UCSD-AML1 (cell line): Measurements from ENCODE around the gene MRPL43.
"Not testable (repeated sequence)": the region's sequence is repeated elsewhere in the genome, so short reads cannot be mapped to it uniquely, and the experiment has no call there.

Experiments
- DNase-seq: peaks from one replicate; lab custom pipeline; 2025; ENCODE audit not compliant: unreplicated experiment; lab: John Stamatoyannopoulos, UW

The MRPL43 gene

GRCh38 chr10:100983868-100984671 lies 3.2 kb downstream of the MRPL43 start:
- DNase-seq = no peak

GRCh38 chr10:100982916-100983830 lies 4.1 kb downstream of the MRPL43 start:
- DNase-seq = no peak

- no peak for DNase-seq
These were observed 6.0 kb downstream of the MRPL43 start for GRCh38 chr10:100981178-100981772.

DNA sequence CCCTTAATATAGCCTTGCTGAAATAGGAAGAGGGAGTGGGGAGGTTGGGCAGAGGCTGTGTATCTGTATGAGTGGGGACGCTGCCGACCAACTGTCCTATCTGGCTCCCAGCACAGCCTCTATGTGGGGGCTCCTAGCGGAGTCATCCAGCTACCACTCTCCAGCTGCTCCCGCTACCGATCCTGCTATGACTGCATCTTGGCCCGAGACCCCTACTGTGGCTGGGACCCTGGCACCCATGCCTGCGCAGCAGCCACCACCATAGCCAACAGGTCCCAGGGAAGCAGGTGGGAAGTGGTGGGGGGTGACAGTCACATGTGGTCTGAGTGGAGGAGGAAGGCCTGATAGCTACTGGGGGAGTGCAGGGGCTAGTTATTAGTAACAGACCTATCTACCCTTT lies 6.6 kb downstream of the MRPL43 start:
- DNase-seq = no peak

DNA sequence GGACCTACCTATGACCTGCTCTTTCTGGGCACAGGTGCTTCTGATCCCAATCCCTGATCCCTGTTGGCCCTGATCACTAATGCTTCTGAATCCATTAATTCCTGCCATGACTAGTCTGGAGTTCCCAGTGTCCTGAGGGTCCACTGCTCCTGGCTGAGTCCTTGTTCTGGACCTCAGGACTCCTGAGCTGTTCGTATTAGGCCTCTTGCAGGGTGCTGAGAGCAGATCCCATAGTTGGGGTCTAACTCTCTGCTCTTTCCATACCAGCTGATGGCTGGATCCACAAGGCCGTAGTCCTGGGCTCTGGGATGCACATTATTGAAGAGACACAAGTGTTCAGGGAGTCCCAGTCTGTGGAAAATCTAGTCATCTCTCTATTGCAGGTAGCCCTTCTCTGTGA lies 7.0 kb downstream of the MRPL43 start:
- DNase-seq = no peak

GRCh38 chr10:100979791-100980272 lies 7.5 kb downstream of the MRPL43 start:
- DNase-seq = no peak

GRCh38 chr10:100978901-100979195 lies 8.4 kb downstream of the MRPL43 start:
- DNase-seq = no peak

DNA sequence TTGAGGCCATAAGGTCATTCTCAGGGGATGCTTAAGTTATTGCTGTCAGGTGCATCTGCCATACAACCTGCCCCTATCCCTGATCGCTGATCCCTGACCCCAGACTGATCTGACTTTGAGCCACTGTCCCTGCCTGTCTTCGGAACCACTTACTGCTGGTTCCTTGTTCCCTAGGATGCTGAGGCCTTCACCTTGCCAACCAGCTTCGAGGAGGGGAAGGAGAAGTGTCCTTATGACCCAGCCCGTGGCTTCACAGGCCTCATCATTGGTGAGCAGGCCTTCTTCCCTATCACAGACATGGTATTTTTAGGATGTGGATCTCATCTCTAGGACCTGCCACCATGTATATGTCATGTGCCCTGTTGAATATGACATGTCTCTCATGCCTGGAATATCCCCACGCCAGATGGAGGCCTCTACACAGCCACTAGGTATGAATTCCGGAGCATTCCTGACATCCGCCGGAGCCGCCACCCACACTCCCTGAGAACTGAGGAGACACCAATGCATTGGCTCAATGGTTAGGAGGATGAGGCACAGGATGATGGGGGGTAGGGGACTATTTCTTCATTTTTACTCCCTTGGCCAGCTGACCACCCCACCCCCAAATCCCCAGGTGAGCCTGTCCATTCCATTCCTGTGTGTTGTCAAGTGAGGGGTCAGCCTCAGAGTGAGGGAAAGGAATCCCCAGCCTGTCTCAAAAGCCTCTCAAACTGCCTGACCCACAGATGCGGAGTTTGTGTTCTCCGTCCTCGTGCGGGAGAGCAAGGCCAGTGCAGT lies 9.0 kb downstream of the MRPL43 start:
- DNase-seq = no peak

GRCh38 chr10:100977436-100977835 lies 9.9 kb downstream of the MRPL43 start:
- no peak for DNase-seq

GRCh38 chr10:100976906-100977305 lies 10.4 kb downstream of the MRPL43 start:
- no peak for DNase-seq

GRCh38 chr10:100975397-100975796 lies 11.9 kb downstream of the MRPL43 start:
- not testable (repeated sequence) for DNase-seq

DNA sequence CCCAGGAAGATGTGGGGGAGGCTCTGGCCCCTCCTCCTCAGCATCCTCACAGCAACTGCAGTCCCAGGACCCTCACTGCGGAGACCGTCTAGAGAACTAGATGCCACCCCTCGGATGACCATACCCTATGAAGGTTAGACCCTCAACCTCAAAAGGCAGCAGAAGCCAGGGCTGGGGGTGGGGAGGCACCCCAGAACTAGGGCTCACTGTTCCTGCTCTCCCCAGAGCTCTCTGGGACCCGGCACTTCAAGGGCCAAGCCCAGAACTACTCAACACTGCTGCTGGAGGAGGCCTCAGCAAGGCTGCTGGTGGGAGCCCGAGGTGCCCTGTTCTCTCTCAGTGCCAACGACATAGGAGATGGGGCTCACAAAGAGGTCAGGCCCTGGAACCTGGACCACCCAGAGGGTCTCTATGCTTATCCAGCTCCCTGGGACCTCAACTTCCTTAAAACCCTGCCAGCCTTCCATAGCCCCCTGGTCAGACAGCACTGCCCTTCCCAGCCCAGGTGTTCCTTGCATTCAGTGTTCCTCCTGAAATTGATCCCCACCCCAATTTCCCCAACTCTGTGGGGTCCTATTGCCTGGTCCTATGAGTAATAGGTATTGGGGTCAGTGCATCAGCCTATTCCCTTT lies 14.3 kb downstream of the MRPL43 start:
- no peak for DNase-seq

DNA sequence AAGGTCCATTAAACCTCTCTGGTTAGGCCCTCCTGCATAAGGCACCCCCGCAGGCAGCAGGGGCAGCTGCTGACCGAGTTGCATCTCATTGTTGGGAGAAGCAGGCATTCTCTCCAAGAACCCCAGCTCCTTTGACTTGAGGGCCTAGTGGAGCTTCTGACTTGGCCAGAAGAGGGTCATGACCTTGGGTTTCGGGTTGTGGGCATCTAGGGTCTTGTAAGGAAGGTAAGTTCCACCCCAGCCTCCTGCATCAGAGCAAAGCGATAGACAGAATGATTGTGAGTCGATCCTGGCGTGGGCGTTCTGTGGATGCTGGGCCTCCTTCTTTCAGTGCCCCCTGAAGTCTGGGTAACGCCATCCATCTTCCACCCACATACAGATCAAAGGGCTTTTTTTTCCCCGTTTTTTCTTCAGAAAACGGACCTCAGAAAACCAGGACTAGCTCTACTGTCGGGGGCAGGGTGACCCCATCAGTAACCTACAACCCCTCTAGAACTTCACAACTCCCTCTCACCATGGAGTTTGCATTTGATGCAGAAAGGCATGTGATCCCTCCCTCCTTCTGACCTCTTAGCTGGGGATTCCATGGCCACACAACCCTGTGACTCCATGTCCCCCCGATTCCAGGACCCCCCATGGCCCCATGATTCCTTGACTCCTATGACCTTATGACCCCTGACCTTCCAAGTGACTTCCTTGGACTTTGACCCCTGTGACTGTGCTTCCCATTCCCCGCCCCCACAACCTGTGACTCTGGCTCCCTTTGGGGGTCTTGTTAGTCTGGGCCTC lies 15.0 kb downstream of the MRPL43 start:
- DNase-seq = no peak

DNA sequence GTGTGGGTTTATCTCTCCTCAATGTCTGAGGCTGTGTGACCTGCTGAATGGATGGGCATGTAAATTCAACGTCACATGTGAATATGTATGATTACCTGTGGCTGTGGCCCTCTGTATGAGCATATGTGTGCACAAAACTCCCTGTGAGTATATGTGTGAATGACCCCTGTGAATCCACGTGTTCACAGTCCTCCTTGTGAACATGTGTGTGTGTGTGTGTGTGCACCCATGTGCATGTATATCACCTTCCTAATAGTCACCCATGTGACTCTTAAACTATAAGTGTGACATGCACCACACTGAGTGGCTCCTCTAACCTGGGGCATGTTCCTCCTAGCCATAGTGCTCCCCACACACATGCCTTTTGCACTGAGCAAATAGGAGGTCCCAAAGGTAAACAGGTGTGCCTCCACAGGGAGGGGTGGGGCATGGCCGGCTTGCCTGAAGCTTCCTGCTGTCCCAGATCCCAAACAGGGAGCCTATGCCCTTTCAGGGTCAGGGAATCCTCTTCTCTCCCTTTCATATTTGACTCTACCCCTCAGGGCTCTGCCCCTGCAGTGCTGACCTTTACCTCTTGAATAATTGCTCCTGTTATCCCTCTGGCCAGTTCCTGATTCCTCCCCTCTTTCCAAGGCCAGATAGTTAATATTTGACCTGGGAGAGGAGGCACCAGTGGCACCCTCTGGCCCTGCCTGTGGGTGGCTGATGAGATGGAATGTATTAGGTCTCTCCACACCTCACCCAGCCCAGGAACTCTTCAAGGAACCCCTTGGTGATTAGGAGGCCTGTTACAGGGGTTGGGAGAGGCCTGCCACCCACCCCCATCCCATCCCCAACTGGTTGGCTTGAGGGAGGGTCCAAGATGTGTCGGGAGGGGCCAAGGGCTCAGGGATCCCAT lies 16.1 kb downstream of the MRPL43 start:
- DNase-seq = no peak

GRCh38 chr10:100970076-100970913 lies 17.0 kb downstream of the MRPL43 start:
- no peak for DNase-seq

DNA sequence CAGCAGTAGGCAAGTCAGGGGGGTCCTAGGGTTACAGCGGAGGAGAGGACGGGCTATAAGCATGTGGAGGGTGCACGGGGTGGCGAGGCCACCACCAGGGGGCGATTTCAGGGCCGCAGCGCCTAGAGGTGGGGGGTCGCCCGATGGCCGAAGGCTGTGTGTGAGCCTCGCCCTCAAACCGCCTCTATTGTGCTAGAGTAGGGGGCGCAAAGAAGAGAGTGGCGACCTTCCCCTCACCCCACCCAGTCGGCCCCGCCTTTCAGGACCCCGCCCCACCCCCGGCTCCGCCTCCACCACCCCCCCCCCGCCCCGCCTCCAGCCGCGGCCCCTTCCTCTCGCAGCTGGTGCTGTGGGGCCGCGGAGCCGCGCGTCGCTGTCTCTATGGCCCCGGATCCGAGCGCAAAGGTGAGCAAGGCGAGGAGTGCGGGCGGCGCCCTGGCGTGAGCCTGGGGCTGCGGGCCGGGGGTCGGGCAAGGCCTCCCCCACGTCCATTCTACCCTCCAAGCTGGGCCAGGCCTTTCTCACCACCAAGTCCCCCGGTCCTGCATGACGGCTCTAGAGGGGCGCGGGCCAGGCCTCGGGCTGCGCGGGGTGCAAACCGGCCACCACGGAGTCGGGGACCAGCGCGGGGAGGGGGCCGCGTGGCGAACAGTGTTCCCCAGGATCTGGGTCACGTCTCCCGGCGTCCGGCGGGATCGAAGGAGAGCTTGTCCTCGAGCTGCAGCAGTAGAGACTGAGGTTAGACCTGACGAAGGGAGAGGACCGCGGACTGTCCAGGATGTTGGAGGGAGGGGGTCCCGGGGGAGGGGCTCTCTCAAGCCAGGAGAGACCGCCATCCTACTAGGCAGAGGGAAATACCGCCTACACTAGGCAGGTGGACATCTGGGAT lies 17.9 kb downstream of the MRPL43 start, which contains the start of gene SEMA4G:
TSS of gene SEMA4G (plus strand) at position 318 of the 889 bp plus-strand sequence. CDS start 3,409 bp downstream, outside the sequence.
- DNase-seq = peak; percentile 18

GRCh38 chr10:100968863-100969186 lies 18.5 kb downstream of the MRPL43 start:
- no peak for DNase-seq
